HCT116 (cell line): ENCODE measurements around the gene NR2F1-AS1.

ENCODE experiments used
- EZH2phosphoT487 ChIP-seq: fragments of 200-600 bp; IDR thresholded peaks from 2 replicates; pipeline ENCODE4 v1.6.1; 2018; ENCODE audit warnings: antibody characterized with exemption, borderline replicate concordance
- POLR2A ChIP-seq: IDR thresholded peaks from 2 replicates; pipeline ENCODE4 v1.7.0; 2011; ENCODE audit warnings: borderline replicate concordance; ENCODE audit not compliant: insufficient read depth, insufficient read length; ENCODE audit errors: extremely low read depth
- POLR2AphosphoS5 ChIP-seq: IDR thresholded peaks from 2 replicates; pipeline ENCODE4 v1.6.1; 2011; ENCODE audit warnings: mild to moderate bottlenecking, low read depth, low read length, moderate library complexity
- SIN3A ChIP-seq: IDR thresholded peaks from 2 replicates; pipeline ENCODE4 v1.6.1; 2012; ENCODE audit warnings: low read depth
- TF ChIP-seq, protein P1 (sequence below), 3 experiments: fragments of 200-600 bp in 1 of 3; sonication (generic) in 1 of 3; IDR thresholded peaks in 2 of 3; conservative IDR thresholded peaks in 1 of 3; 2 replicates each; pipeline ENCODE4 v1.5.1; 2012 to 2017; ENCODE audit warnings: low read depth in 2 of 3, low read length in 2 of 3, antibody characterized with exemption in 1 of 3, borderline replicate concordance in 1 of 3, control low read depth in 1 of 3, mild to moderate bottlenecking in 1 of 3, mixed read lengths in 1 of 3, mixed run types in 1 of 3, moderate library complexity in 1 of 3; ENCODE audit not compliant: insufficient read depth in 1 of 3

DNA sequence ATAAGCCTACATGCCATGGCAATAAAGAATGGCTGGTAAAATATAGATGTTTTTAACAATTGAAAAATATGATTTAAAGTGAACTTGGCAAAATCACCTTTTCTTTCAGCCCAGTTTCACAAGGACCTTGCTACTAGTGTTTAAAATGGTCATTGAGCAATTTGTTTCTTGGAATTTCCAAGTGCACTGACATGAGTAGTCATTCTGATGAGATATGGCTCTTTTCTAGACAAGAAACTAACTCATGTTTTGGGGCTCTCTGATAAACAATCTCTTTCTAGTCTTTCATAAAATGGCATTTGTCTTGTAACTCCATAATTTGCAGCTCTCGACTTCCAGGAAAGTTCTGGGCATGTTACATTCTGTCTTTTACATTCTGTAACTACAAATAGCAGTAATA, 176.8 kb downstream of the NR2F1-AS1 start:
- TF ChIP-seq POLR2A (no peak), EZH2phosphoT487 (no peak), POLR2AphosphoS5 (no peak), SIN3A (no peak)
- TF ChIP-seq, protein P1, sequence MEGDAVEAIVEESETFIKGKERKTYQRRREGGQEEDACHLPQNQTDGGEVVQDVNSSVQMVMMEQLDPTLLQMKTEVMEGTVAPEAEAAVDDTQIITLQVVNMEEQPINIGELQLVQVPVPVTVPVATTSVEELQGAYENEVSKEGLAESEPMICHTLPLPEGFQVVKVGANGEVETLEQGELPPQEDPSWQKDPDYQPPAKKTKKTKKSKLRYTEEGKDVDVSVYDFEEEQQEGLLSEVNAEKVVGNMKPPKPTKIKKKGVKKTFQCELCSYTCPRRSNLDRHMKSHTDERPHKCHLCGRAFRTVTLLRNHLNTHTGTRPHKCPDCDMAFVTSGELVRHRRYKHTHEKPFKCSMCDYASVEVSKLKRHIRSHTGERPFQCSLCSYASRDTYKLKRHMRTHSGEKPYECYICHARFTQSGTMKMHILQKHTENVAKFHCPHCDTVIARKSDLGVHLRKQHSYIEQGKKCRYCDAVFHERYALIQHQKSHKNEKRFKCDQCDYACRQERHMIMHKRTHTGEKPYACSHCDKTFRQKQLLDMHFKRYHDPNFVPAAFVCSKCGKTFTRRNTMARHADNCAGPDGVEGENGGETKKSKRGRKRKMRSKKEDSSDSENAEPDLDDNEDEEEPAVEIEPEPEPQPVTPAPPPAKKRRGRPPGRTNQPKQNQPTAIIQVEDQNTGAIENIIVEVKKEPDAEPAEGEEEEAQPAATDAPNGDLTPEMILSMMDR (IDR thresholded peaks at IDR 0.05 in 2 of 3, conservative IDR thresholded peaks at IDR 0.05 in 1 of 3; ENCODE audit: borderline replicate concordance in 1 of 3, insufficient read depth in 1 of 3, low read depth in 2 of 3, low read length in 2 of 3), result no peak
